DND-41 (cell line): ENCODE results near the gene PERM1.

ENCODE experiments used
- EZH2 ChIP-seq: IDR thresholded peaks from 3 replicates; pipeline ENCODE4 v1.6.1; 2012; ENCODE audit warnings: borderline replicate concordance, low read depth, mild to moderate bottlenecking, moderate library complexity, low read length, inconsistent platforms; ENCODE audit not compliant: severe bottlenecking
- TF ChIP-seq, protein P1 (sequence below): IDR thresholded peaks from 2 replicates; pipeline ENCODE4 v1.5.1; 2012; ENCODE audit warnings: borderline replicate concordance, low read length, moderate library complexity, mild to moderate bottlenecking; ENCODE audit not compliant: poor library complexity, severe bottlenecking; ENCODE audit errors: extremely low read depth

DNA sequence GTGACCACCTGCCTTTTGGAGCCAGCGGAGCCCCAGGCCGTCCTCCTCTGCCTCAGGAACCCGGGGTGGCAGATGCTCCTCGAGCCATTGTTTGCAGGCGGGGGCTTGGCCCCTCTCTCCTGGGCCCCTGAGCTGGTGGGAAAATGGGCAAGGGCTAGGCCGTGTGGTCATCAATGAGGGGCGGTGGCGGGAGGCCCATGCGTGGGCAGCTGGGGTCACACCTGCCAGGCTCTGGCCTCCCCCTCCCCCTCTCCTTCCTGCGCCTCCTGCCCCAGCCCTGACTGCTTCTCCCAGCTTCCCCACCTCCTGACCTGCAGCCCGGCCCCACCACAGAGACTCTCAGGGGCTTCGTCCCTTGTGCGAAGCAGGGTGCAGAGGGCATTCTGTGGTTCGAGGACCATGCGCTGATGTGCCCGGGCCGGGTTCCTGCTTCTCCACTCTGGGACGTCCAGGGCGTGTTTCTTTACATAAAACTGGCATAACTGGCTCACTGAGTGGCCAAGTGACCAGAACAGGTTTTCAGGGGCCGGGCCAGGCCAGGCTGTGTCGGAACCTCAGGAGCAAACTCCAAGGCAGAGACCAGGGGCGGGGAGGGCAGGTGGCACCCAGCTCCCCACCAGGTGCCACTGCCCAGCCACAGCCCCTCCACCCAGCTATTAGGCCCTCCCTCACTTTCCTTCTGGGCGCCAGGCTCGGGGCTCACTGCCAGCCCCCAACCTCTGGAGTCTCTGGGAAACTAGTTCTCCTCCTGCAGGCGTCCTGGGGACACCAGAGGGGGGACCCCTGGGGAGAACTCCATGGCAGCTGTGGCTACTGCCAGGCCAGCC lies 48.9 kb downstream of the PERM1 start:
- TF ChIP-seq, protein P1, sequence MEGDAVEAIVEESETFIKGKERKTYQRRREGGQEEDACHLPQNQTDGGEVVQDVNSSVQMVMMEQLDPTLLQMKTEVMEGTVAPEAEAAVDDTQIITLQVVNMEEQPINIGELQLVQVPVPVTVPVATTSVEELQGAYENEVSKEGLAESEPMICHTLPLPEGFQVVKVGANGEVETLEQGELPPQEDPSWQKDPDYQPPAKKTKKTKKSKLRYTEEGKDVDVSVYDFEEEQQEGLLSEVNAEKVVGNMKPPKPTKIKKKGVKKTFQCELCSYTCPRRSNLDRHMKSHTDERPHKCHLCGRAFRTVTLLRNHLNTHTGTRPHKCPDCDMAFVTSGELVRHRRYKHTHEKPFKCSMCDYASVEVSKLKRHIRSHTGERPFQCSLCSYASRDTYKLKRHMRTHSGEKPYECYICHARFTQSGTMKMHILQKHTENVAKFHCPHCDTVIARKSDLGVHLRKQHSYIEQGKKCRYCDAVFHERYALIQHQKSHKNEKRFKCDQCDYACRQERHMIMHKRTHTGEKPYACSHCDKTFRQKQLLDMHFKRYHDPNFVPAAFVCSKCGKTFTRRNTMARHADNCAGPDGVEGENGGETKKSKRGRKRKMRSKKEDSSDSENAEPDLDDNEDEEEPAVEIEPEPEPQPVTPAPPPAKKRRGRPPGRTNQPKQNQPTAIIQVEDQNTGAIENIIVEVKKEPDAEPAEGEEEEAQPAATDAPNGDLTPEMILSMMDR: no peak
- TF ChIP-seq EZH2: no peak
